Measurements from ENCODE around the gene PMS2. TPM values are rescaled to one million over a fixed set of nuclear protein-coding genes. Genes with fewer than 3 reads are reported as not detected.
A peak's percentile ranks its signal among the peaks of the same experiment; 100 is the strongest.

The PMS2 gene
- total and polyA plus RNA-seq, 9 of the 15 experiments (the other 6 are each of a cell fraction or from before 2014, with no cell fraction given) = 4.9 to 27.6 (median 16.5) TPM

DNA sequence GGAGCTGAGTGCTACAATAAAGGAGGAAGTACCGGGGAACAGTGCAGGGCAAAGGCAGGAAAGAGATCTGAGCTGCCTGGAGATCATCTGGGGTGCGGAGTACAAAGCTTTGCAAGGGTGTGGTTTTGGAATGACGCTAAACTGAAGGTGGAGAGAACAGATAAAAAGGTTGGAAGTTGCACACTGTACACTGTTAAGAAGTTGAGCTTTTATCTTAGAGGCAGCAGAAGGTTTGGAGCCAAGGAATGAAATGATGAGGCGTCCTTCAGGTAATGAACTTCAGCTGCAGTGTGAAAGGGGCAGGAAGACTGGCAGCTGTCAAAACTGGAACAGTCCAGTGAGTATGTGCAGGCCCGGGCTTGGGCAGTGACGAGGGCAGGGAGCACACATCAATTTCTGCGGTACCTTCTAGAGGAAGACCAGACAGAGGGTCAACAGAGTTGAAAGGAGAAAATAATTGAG lies 15.2 kb upstream of the PMS2 start (continued):
- no peak; the same call in 1 of the 2 replicates for TF ChIP-seq BHLHE40 (IDR thresholded peaks at IDR 0.05; ENCODE audit: low read length)
- no peak for TF ChIP-seq U2AF2 (optimal IDR thresholded peaks at IDR 0.05; ENCODE audit: low read depth, low read length)
- no peak for TF ChIP-seq ZBTB7A (IDR thresholded peaks at IDR 0.05; ENCODE audit: borderline replicate concordance, control insufficient read depth, low read depth, low read length)
- no peak for TF ChIP-seq RBM14 (IDR thresholded peaks at IDR 0.05; ENCODE audit: borderline replicate concordance, insufficient read depth, low read depth, low read length)
- no peak for TF ChIP-seq ESRRB (CRISPR knock-in tag; IDR thresholded peaks at IDR 0.05; ENCODE audit: borderline replicate concordance)
- peak; percentile 60 for TF ChIP-seq TRIM28 (IDR thresholded peaks at IDR 0.05)
- no peak for TF ChIP-seq CHD2 (IDR thresholded peaks at IDR 0.05; ENCODE audit: low read depth, low read length)
- no peak for TF ChIP-seq HCFC1 (IDR thresholded peaks at IDR 0.05; ENCODE audit: low read depth, low read length)
- TF ChIP-seq NCOA4 (IDR thresholded peaks at IDR 0.05; ENCODE audit: partially characterized antibody) = peak; percentile 78
- TF ChIP-seq CHCHD3 (CRISPR knock-in tag; IDR thresholded peaks at IDR 0.05) = no peak
- TF ChIP-seq ASH1L (IDR thresholded peaks at IDR 0.05; ENCODE audit: borderline replicate concordance, low read depth, partially characterized antibody) = no peak
- no peak for TF ChIP-seq CSDE1 (IDR thresholded peaks at IDR 0.05)
- TF ChIP-seq RBM34 (IDR thresholded peaks at IDR 0.05; ENCODE audit: borderline replicate concordance, insufficient read depth, low read length) = no peak
- TF ChIP-seq, protein P1, sequence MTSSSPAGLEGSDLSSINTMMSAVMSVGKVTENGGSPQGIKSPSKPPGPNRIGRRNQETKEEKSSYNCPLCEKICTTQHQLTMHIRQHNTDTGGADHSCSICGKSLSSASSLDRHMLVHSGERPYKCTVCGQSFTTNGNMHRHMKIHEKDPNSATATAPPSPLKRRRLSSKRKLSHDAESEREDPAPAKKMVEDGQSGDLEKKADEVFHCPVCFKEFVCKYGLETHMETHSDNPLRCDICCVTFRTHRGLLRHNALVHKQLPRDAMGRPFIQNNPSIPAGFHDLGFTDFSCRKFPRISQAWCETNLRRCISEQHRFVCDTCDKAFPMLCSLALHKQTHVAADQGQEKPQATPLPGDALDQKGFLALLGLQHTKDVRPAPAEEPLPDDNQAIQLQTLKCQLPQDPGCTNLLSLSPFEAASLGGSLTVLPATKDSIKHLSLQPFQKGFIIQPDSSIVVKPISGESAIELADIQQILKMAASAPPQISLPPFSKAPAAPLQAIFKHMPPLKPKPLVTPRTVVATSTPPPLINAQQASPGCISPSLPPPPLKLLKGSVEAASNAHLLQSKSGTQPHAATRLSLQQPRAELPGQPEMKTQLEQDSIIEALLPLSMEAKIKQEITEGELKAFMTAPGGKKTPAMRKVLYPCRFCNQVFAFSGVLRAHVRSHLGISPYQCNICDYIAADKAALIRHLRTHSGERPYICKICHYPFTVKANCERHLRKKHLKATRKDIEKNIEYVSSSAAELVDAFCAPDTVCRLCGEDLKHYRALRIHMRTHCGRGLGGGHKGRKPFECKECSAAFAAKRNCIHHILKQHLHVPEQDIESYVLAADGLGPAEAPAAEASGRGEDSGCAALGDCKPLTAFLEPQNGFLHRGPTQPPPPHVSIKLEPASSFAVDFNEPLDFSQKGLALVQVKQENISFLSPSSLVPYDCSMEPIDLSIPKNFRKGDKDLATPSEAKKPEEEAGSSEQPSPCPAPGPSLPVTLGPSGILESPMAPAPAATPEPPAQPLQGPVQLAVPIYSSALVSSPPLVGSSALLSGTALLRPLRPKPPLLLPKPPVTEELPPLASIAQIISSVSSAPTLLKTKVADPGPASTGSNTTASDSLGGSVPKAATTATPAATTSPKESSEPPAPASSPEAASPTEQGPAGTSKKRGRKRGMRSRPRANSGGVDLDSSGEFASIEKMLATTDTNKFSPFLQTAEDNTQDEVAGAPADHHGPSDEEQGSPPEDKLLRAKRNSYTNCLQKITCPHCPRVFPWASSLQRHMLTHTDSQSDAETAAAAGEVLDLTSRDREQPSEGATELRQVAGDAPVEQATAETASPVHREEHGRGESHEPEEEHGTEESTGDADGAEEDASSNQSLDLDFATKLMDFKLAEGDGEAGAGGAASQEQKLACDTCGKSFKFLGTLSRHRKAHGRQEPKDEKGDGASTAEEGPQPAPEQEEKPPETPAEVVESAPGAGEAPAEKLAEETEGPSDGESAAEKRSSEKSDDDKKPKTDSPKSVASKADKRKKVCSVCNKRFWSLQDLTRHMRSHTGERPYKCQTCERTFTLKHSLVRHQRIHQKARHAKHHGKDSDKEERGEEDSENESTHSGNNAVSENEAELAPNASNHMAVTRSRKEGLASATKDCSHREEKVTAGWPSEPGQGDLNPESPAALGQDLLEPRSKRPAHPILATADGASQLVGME (CRISPR knock-in tag; IDR thresholded peaks at IDR 0.05) = no peak
- TF ChIP-seq SMAD2 (IDR thresholded peaks at IDR 0.05; ENCODE audit: low read depth, low read length) = no peak
- TF ChIP-seq, protein P2, sequence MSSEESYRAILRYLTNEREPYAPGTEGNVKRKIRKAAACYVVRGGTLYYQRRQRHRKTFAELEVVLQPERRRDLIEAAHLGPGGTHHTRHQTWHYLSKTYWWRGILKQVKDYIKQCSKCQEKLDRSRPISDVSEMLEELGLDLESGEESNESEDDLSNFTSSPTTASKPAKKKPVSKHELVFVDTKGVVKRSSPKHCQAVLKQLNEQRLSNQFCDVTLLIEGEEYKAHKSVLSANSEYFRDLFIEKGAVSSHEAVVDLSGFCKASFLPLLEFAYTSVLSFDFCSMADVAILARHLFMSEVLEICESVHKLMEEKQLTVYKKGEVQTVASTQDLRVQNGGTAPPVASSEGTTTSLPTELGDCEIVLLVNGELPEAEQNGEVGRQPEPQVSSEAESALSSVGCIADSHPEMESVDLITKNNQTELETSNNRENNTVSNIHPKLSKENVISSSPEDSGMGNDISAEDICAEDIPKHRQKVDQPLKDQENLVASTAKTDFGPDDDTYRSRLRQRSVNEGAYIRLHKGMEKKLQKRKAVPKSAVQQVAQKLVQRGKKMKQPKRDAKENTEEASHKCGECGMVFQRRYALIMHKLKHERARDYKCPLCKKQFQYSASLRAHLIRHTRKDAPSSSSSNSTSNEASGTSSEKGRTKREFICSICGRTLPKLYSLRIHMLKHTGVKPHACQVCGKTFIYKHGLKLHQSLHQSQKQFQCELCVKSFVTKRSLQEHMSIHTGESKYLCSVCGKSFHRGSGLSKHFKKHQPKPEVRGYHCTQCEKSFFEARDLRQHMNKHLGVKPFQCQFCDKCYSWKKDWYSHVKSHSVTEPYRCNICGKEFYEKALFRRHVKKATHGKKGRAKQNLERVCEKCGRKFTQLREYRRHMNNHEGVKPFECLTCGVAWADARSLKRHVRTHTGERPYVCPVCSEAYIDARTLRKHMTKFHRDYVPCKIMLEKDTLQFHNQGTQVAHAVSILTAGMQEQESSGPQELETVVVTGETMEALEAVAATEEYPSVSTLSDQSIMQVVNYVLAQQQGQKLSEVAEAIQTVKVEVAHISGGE (CRISPR knock-in tag; IDR thresholded peaks at IDR 0.05) = peak in 1 of 3 experiments; percentile 91; a peak in 2 of 6 replicates
- TF ChIP-seq, protein P3, sequence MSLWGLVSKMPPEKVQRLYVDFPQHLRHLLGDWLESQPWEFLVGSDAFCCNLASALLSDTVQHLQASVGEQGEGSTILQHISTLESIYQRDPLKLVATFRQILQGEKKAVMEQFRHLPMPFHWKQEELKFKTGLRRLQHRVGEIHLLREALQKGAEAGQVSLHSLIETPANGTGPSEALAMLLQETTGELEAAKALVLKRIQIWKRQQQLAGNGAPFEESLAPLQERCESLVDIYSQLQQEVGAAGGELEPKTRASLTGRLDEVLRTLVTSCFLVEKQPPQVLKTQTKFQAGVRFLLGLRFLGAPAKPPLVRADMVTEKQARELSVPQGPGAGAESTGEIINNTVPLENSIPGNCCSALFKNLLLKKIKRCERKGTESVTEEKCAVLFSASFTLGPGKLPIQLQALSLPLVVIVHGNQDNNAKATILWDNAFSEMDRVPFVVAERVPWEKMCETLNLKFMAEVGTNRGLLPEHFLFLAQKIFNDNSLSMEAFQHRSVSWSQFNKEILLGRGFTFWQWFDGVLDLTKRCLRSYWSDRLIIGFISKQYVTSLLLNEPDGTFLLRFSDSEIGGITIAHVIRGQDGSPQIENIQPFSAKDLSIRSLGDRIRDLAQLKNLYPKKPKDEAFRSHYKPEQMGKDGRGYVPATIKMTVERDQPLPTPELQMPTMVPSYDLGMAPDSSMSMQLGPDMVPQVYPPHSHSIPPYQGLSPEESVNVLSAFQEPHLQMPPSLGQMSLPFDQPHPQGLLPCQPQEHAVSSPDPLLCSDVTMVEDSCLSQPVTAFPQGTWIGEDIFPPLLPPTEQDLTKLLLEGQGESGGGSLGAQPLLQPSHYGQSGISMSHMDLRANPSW (CRISPR knock-in tag; IDR thresholded peaks at IDR 0.05) = no peak
